Measurements from ENCODE around the gene AQP6. TPM values are rescaled to one million over a fixed set of nuclear protein-coding genes. Genes with fewer than 3 reads are reported as not detected.

The AQP6 gene
- total RNA-seq, 1 donor from 2014 or later = not detected

DNA sequence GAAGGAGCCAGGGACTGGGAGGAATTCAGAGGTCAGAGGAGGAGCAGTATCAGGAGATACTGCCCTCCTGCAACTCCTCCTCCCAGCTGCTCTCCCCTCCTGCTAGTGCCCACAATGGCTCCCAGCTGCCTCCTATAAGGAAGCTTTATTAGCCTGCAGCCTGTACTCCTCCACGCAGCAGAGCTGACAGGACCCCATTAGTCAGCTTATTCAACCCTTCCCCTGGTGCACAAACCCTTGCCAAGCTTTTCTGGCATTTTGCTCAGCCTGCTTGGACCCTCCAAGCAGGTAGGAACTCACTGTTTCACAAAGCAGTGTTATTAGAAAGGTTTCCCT lies 29.2 kb upstream of the AQP6 start:
- no peak for DNase-seq

GRCh38 chr12:49944046-49944445 lies 28.7 kb upstream of the AQP6 start:
- no peak for DNase-seq

GRCh38 chr12:49944718-49945117 lies 28.0 kb upstream of the AQP6 start:
- DNase-seq = no peak

- DNase-seq = peak; percentile 89
Measured at GRCh38 chr12:49945394-49946080, 27.2 kb upstream of the AQP6 start.

DNA sequence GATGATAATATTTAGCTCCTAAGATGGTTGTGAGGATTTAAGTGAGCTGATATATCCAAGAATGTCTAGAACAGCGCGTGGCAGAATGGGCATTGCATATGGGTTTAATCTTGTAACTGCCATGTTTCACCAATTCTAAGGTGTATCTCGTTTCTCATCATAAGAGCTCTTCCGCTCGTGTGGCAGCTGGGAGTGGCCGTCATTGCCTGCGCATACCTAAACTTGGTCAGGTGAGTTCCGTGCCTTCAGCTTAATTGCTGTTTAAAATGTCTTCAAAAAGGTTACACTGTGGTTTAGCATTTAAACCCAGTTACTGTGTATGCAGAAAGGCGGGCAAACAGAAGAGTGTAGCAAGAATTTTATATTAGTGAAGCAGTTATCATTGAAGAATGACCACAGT lies 26.7 kb upstream of the AQP6 start:
- no peak for DNase-seq

DNA sequence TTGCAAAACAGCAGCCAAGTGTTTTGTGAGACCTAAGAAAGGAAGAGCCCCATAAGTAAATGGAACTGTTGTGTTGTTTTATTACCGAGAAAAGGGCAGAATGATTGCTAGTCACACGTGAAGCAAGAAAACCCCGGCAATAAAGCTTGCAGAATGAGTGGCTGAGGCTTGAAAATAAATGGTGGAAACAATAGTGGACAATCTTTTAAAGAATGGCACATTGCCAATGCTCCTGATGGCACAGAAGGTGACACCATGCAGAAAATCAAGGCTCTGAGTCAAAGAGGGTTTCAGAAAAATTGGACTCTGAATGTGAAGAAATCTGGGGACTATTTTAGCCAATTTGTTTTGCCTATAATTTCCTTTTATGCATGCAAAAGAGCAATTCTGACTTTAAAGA lies 26.2 kb upstream of the AQP6 start:
- no peak for DNase-seq

DNA sequence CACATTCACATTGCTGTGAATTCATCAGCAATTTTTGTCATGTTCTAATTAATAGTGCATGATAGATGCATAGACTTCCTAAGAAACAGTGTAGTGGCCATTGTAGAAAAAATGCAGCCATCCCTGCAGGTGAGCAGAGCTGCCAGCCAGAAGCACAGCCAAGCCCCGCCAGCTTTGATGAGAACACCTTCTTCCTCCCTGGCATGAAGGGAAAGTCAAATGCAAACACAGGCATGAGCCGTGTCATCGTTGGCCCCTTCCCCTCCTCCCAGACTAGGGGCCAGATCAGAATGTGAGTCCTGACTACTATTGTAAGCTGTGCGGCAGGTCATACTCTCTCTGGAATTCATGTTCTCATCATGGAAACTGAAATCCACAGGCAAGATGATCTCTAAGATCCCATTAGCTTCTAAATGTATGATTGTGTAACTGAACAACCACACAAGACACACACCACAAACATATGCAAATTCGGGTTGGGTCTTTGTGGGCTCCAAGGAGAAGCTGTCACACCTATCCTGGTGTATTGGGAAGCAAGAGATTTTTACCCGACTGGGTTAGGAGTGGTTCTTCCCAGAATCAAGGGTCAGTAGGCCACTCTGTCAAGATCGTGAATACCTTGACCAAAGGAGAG lies 25.0 kb upstream of the AQP6 start:
- DNase-seq = no peak

DNA sequence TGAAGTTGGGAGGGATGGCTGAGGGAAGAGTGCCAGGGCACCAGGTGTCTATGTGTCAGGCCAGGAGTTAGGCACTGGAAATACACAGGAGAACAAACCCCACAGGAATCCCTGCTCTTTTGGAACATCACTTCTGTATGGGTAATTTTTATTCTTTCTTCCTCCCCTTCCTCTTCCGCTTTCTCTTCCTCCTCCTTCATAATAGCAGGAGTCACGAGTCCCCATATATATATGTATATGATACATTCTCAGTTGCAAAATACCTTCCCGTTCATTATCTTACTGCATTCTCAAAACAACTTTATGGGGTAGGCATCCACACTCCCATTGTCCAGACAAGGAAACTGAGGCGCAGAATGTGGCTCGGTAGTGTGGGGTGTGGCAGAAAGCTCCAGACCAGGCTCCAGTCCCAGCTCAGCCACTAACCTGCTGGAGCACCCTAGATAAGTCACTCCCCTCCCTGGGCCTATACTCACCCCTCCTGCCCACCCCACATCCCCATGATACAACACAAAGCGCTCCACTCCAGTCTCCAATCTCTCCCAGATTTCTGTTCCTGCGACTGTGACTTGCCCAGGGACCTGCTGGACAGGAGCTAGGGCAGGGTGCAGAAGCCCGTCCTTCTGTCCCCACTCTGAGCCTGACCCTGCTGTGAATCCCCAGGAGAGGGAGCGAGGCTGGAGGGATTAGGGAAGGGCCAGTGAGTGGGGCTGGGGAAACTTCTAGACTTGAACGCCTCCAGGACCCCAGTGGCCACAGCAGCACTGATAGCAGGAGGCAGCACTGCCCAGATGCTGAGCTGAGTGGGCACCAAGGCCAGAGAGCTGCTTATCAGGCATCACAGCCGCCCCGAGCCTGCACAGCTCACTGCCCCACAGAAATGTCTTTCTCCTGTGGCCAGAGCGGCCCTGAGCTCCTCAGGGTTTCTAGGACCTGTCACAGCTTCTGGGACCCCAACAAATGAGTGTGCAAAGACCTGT lies 23.6 kb upstream of the AQP6 start:
- DNase-seq = no peak

- DNase-seq = no peak
Measured at GRCh38 chr12:49949866-49950265, 22.9 kb upstream of the AQP6 start.

- DNase-seq = no peak
Measured at GRCh38 chr12:49950273-49951251, 22.2 kb upstream of the AQP6 start, which contains the start of gene AQP2. Gene AQP2, plus strand, starts transcription at chr12:49950737. Its CDS starts 94 bp downstream, at chr12:49950831.

GRCh38 chr12:49951411-49952240 lies 21.1 kb upstream of the AQP6 start:
- no peak for DNase-seq

DNA sequence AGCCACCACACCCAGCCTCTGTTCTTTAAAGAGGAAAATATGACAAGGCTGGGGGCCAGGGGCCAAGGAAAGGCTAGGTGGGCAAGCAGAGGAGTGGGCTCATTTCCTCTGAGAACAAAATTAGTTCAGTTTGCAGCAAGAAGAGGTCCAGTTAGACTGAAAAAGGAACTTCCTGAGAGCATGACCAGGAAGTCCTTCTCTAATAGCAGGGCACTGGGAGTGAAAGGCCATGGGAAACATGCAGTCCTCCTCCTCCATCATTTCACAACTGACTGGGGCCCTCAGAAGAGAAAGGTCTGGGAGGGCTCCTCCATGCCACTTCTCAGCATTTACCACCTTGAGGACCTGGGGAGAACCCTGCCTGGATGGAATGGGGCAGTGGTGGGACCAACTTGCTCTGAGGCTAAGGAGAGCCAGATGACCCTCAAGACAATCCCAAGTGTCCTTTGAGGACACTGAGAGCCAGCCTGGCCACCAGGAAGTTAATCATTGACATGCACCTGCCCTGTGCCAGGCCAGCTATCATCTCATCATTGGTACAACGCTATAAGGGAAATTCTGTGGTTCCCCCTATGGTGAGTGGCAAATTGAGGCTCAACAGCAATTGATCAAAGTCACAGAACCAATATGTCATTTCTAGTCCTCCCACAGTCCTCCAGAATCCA lies 20.2 kb upstream of the AQP6 start:
- DNase-seq = no peak

GRCh38 chr12:49953151-49953550 lies 19.6 kb upstream of the AQP6 start:
- no peak for DNase-seq

- no peak for DNase-seq
Measured at GRCh38 chr12:49953961-49954846, 18.5 kb upstream of the AQP6 start.

- DNase-seq = no peak
Measured at GRCh38 chr12:49954863-49955830, 17.6 kb upstream of the AQP6 start.

GRCh38 chr12:49955899-49956662 lies 16.7 kb upstream of the AQP6 start:
- no peak for DNase-seq
